Measurements from ENCODE around the gene SLC9A3.

The SLC9A3 gene

GRCh38 chr5:493758-494157 is 30.5 kb downstream of the SLC9A3 start:
- no peak overlapping the region for H3K4me3 ChIP-seq (ENCODE audit: low read depth, low read length)
- CTCF ChIA-PET, result no interaction called here
- POLR2A ChIA-PET, result interaction anchor here (0.5 to 0.6 kb wide), 2 partner anchors 15 to 22 kb away, joined by 3 read pairs; no protein-coding TSS in a partner anchor
- no peak for DNase-seq (ENCODE audit: low read depth, low spot score)
- TF ChIP-seq, protein P1, sequence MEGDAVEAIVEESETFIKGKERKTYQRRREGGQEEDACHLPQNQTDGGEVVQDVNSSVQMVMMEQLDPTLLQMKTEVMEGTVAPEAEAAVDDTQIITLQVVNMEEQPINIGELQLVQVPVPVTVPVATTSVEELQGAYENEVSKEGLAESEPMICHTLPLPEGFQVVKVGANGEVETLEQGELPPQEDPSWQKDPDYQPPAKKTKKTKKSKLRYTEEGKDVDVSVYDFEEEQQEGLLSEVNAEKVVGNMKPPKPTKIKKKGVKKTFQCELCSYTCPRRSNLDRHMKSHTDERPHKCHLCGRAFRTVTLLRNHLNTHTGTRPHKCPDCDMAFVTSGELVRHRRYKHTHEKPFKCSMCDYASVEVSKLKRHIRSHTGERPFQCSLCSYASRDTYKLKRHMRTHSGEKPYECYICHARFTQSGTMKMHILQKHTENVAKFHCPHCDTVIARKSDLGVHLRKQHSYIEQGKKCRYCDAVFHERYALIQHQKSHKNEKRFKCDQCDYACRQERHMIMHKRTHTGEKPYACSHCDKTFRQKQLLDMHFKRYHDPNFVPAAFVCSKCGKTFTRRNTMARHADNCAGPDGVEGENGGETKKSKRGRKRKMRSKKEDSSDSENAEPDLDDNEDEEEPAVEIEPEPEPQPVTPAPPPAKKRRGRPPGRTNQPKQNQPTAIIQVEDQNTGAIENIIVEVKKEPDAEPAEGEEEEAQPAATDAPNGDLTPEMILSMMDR (IDR thresholded peaks at IDR 0.05; ENCODE audit: insufficient read depth, low read length, missing control alignments), result no peak

DNA sequence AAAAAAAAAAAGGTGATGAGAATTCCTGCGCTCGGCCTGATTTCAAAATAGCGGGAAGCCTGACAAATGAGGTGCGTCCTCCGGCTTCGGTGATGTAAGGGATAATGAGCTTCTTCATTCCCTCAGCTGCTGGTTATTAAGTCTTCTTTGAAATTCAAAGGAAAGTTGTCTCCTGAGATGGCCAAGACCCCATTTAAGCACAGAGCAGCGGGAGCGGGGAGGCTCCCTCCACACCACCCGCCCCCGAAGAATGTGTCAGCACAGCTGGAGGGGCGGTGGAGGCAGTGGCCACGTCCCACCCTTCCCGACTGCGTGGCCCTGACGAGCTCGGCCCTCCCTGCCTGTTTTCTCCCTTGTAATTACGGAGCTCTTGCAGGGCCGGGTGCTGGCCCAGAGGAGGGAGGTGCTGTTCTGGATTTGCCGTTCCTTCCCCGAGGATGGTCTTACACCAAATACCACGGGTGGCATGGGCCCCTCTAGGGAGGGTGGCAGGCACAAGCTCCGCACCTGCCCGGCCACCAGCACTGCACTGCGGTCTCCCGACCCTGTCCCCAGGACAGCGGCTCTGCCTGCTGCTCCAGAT is 31.0 kb downstream of the SLC9A3 start:
- TF ChIP-seq, protein P1 (IDR thresholded peaks at IDR 0.05; ENCODE audit: insufficient read depth, low read length, missing control alignments), result no peak
- CTCF ChIA-PET, result no interaction called here
- POLR2A ChIA-PET, result no interaction called here
- no peak overlapping the region for H3K4me3 ChIP-seq (ENCODE audit: low read depth, low read length)
- no peak for DNase-seq (ENCODE audit: low read depth, low spot score)

GRCh38 chr5:492314-492893 is 31.8 kb downstream of the SLC9A3 start:
- CTCF ChIA-PET, result no interaction called here
- POLR2A ChIA-PET, result no interaction called here

GRCh38 chr5:491856-492155 is 32.4 kb downstream of the SLC9A3 start:
- POLR2A ChIA-PET, result no interaction called here
- TF ChIP-seq, protein P1 (IDR thresholded peaks at IDR 0.05; ENCODE audit: insufficient read depth, low read length, missing control alignments), result no peak
- no peak for DNase-seq (ENCODE audit: low read depth, low spot score)
- H3K4me3 ChIP-seq (ENCODE audit: low read depth, low read length), result no peak overlapping the region
- CTCF ChIA-PET, result no interaction called here

More at GRCh38 chr5:492314-492893, 31.8 kb downstream of the SLC9A3 start:
- no peak overlapping the region for H3K4me3 ChIP-seq (ENCODE audit: low read depth, low read length)
- no peak for DNase-seq (ENCODE audit: low read depth, low spot score)
- TF ChIP-seq, protein P1 (IDR thresholded peaks at IDR 0.05; ENCODE audit: insufficient read depth, low read length, missing control alignments), result no peak

DNA sequence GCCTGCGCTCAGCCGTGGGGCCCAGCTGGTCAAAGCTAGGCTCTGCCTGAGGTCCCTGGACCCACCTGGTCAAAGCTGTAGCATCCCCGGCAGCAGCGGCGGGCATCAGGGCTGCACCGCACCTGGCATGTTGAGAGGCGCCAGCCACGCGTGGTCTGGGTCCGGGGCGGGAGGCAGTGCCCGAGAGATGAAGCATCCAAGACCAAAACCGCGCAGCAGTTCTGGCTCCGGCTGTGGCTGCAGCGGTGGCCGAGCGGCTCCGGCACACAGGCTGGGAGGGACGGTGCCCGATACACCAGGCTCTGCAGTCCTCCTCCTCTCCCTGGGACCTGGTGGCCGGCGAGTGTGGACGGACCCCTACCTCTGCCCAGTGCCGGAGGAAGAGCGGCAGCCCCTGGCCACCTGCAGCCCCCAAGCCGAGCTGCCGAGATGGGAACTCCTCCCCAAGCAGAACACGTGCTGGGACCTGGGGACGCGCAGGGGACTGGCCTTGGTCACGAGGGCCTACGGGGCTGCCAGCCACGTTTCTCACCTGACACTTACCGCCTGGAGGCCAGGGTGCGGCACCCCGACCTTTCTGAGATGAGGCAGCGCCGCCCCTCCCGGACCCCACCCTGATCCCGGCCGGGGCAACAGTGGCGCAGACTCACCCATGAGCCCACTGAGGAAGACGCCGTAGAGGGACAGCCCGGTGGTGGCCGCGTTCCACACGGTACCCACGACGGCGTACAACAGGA is 33.0 kb downstream of the SLC9A3 start:
- H3K4me3 ChIP-seq (ENCODE audit: low read depth, low read length), result no peak overlapping the region
- TF ChIP-seq, protein P1 (IDR thresholded peaks at IDR 0.05; ENCODE audit: insufficient read depth, low read length, missing control alignments), result no peak
- POLR2A ChIA-PET, result no interaction called here
- no peak for DNase-seq (ENCODE audit: low read depth, low spot score)
- CTCF ChIA-PET, result no interaction called here
